Thymus (tissue), 14 donors: ENCODE results near the gene COL9A1. TPM values are rescaled to one million over a fixed set of nuclear protein-coding genes. Genes with fewer than 3 reads are reported as not detected.
"Not testable (repeated sequence)": the region's sequence is repeated elsewhere in the genome, so short reads cannot be mapped to it uniquely, and the experiment has no call there.

ENCODE experiments used
- DNase-seq, 9 donors: peaks; one replicate each; pipeline ENCODE4 v3.0.0-alpha.2; 2013; ENCODE audit warnings: low spot score in 9 of 9, low read depth in 6 of 9, missing footprints in 1 of 9
- H3K27ac ChIP-seq, 2 donors: one replicate each; pipeline ENCODE4 v1.5.1; 2013; ENCODE audit warnings: control low read depth in 1 of 2, low read depth in 1 of 2, low read length in 1 of 2, mild to moderate bottlenecking in 1 of 2, moderate library complexity in 1 of 2
- H3K27me3 ChIP-seq, 2 donors: one replicate each; pipeline ENCODE4 v1.5.1; 2013; ENCODE audit warnings: low read length in 1 of 2; ENCODE audit not compliant: control insufficient read depth in 2 of 2, insufficient read depth in 1 of 2
- H3K36me3 ChIP-seq, 2 donors: one replicate each; pipeline ENCODE4 v1.5.1; 2013; ENCODE audit warnings: low read length in 1 of 2, mild to moderate bottlenecking in 1 of 2, moderate library complexity in 1 of 2; ENCODE audit not compliant: control insufficient read depth in 2 of 2, insufficient read depth in 2 of 2
- H3K4me1 ChIP-seq, 2 donors: one replicate each; pipeline ENCODE4 v1.5.1; 2013; ENCODE audit warnings: low read length in 2 of 2; ENCODE audit not compliant: control insufficient read depth in 2 of 2, insufficient read depth in 2 of 2
- H3K4me3 ChIP-seq, 2 donors: one replicate each; pipeline ENCODE4 v1.5.1; 2013; ENCODE audit warnings: low read length in 2 of 2, control low read depth in 1 of 2, mild to moderate bottlenecking in 1 of 2
- H3K9me3 ChIP-seq, 2 donors: one replicate each; pipeline ENCODE4 v1.5.1; 2013; ENCODE audit warnings: low read length in 1 of 2, mild to moderate bottlenecking in 1 of 2; ENCODE audit not compliant: control insufficient read depth in 2 of 2, insufficient read depth in 1 of 2
- WGBS: extraction: QIAGEN DNeasy Blood & Tissue Kit; methylation state at CpG from one replicate; pipeline ENCODE4 v1.1.7; 2013; 5-methylcytosine and 5-hydroxymethylcytosine counted together
- long read RNA-seq, 10 donors: transcript quantifications; one replicate each; lab custom pipeline, GENCODE V29; 2026
- polyA plus RNA-seq: library from polyadenylated mRNA; stranded (reverse); fragments of 200-250 nt; gene quantifications from one replicate; pipeline ENCODE4 v1.2.3, GENCODE V29; 2013
- total RNA-seq: library from RNA; stranded (reverse); fragments of 120-200 nt; gene quantifications from one replicate; pipeline ENCODE4 v1.2.4, GENCODE V29; 2013
- donor health status: healthy.

Gene COL9A1
- 1.2 TPM for total RNA-seq
- polyA plus RNA-seq: 0.32 TPM
- long read RNA-seq, donor 1: 0 reads
- long read RNA-seq, donor 2: 0 reads
- long read RNA-seq, donor 3, partial matches to known transcripts: 0 of 1 reads
- long read RNA-seq, donor 3, other reads (novel, unspliced or antisense): 0 of 1 reads
- long read RNA-seq, donor 4: 0 reads
- long read RNA-seq, donor 5, partial matches to known transcripts: 0 of 1 reads
- long read RNA-seq, donor 5, other reads (novel, unspliced or antisense): 0 of 1 reads
- long read RNA-seq, donor 6: 0 reads
- long read RNA-seq, donor 7: 0 reads
- long read RNA-seq, donor 8, partial matches to known transcripts: 0 of 1 reads
- long read RNA-seq, donor 8, other reads (novel, unspliced or antisense): 0 of 1 reads
- long read RNA-seq, donor 9: 0 reads
- long read RNA-seq, donor 10: 0 reads

- Histone ChIP-seq H3K36me3 (no peaks in the 10 kb centered on the region), H3K9me3 (no peaks in the 10 kb centered on the region), H3K27me3 (no peaks in the 10 kb centered on the region), H3K4me3 (no peak within 1 kb of the TSS), H3K4me1 (no peaks in the 10 kb centered on the region), H3K27ac (no peak within 1 kb of the TSS)
- no peak for DNase-seq
- 81% methylated on average over 5 of the region's 5 CpGs for WGBS
These were observed at the start of gene COL9A1 for GRCh38 chr6:70303034-70303525. Gene COL9A1, minus strand, starts transcription at chr6:70303084. Its CDS starts 160 bp downstream, at chr6:70302924.

- H3K4me1 ChIP-seq: no peaks in the 10 kb centered on the region
- peaks cover 0 to 6% of the 10 kb centered on the region in 2 donors for H3K9me3 ChIP-seq
- H3K4me3 ChIP-seq: no peak overlapping the region
- DNase-seq: no peak
- 84% methylated on average over 4 of the region's 4 CpGs for WGBS
- no peaks in the 10 kb centered on the region for H3K27me3 ChIP-seq
- H3K27ac ChIP-seq: no peak overlapping the region
- H3K36me3 ChIP-seq: no peaks in the 10 kb centered on the region
These were observed 48.6 kb upstream of the COL9A1 start for GRCh38 chr6:70351461-70351860.

- no peak overlapping the region for H3K4me3 ChIP-seq
- no peak for DNase-seq
- no peaks in the 10 kb centered on the region for H3K27me3 ChIP-seq
- H3K36me3 ChIP-seq: no peaks in the 10 kb centered on the region
- H3K27ac ChIP-seq: no peak overlapping the region
- H3K9me3 ChIP-seq: peaks cover 0 to 6% of the 10 kb centered on the region in 2 donors
- H3K4me1 ChIP-seq: no peaks in the 10 kb centered on the region
- WGBS: 91% methylated on average over 1 of the region's 1 CpG
These were observed 42.7 kb upstream of the COL9A1 start for GRCh38 chr6:70345619-70346018.

DNA sequence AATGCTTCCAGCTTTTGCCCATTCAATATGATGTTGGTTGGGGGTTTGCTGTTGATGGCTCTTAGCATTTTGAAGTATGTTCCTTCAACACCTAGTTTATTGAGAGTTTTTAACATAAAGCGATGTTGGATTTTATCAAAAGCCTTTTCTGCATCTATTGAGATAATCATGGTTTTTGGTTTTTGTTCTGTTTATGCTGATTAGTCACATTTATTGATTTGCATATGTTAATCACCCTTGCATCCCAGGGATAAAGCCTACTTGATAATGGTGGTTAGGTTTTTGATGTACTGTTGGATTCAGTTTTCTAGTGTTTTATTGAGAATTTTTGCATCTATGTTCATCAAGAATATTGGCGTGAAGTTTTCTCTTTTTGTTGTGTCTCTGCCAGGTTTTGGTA, 40.4 kb upstream of the COL9A1 start:
- WGBS: 97% methylated on average over 2 of the region's 2 CpGs
- Histone ChIP-seq H3K36me3 (no peaks in the 10 kb centered on the region), H3K4me1 (no peaks in the 10 kb centered on the region), H3K27me3 (no peaks in the 10 kb centered on the region), H3K4me3 (no peak overlapping the region), H3K9me3 (peaks cover 0 to 6% of the 10 kb centered on the region in 2 donors), H3K27ac (no peak overlapping the region)
- no peak for DNase-seq

DNA sequence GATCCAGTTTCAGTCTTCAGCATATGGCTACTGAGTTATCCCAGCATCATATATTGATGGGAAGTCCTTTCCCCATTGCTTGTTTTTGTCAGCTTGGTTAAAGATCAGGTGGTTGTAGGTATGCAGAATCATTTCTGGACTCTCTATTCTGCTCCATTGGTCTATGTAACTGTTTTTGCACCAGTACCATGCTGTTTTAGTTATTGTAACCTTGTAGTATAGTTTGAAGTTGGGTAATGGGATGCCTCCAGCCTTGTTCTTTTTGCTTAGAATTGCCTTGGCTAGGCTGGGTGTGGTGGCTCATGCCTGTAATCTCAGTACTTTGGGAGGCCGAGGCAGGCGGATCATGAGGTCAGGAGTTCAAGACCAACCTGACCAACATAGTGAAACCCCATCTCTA, 36.9 kb upstream of the COL9A1 start:
- DNase-seq, H3K36me3 ChIP-seq, H3K4me3 ChIP-seq, H3K27me3 ChIP-seq, H3K27ac ChIP-seq, H3K4me1 ChIP-seq, H3K9me3 ChIP-seq: not testable (repeated sequence)
- WGBS: 99% methylated on average over 2 of the region's 2 CpGs

- no peak for DNase-seq
- Histone ChIP-seq H3K27me3 (no peaks in the 10 kb centered on the region), H3K9me3 (no peaks in the 10 kb centered on the region), H3K27ac (no peak overlapping the region), H3K36me3 (no peaks in the 10 kb centered on the region), H3K4me3 (no peak overlapping the region), H3K4me1 (no peaks in the 10 kb centered on the region)
These were observed 35.9 kb upstream of the COL9A1 start for GRCh38 chr6:70338775-70339174.

DNA sequence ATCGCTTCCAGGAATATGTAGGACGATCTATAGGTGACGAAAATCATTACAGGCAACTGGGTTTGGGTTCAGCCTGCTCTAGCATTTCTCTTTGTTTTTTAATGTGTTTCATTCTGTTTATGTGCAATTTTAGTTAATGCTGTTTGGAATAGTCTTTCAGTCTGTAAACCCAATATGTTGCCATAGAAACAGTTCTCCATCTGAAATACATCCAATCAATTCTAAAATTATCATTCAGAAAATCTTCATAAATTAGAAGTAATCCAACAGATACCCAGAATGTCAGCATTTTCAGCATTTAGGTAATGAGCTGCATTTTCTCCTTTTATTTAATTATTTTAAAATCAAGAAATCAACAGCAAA, 34.8 kb upstream of the COL9A1 start:
- Histone ChIP-seq H3K4me1 (no peaks in the 10 kb centered on the region), H3K36me3 (no peaks in the 10 kb centered on the region), H3K27me3 (no peaks in the 10 kb centered on the region), H3K9me3 (no peaks in the 10 kb centered on the region), H3K27ac (no peak overlapping the region), H3K4me3 (no peak overlapping the region)
- no peak for DNase-seq
- WGBS: 82% methylated on average over 3 of the region's 3 CpGs

GRCh38 chr6:70336996-70337742, 34.3 kb upstream of the COL9A1 start:
- Histone ChIP-seq H3K27me3 (no peaks in the 10 kb centered on the region), H3K36me3 (no peaks in the 10 kb centered on the region), H3K4me1 (no peaks in the 10 kb centered on the region), H3K27ac (no peak overlapping the region), H3K4me3 (no peak overlapping the region), H3K9me3 (no peaks in the 10 kb centered on the region)
- DNase-seq: no peak
- 83% methylated on average over 7 of the region's 7 CpGs for WGBS

- Histone ChIP-seq H3K36me3 (no peaks in the 10 kb centered on the region), H3K9me3 (no peaks in the 10 kb centered on the region), H3K4me3 (no peak overlapping the region), H3K4me1 (no peaks in the 10 kb centered on the region), H3K27ac (no peak overlapping the region), H3K27me3 (no peaks in the 10 kb centered on the region)
- WGBS: 94% methylated on average over 4 of the region's 4 CpGs
- DNase-seq: no peak
These were observed 24.2 kb upstream of the COL9A1 start for GRCh38 chr6:70327036-70327435.
